Stimulated activated CD4-positive, alpha-beta T cell treated with anti-CD3 and anti-CD28 coated beads, Interleukin-12 subunit alpha, Interleukin-12 subunit beta, amount 100 ng/mL, for 48 hours (primary cell): ENCODE data around the gene IRF8.
A peak's percentile ranks its signal among the peaks of the same experiment; 100 is the strongest.
"Not testable (repeated sequence)": the region's sequence is repeated elsewhere in the genome, so short reads cannot be mapped to it uniquely, and the experiment has no call there.

Source experiments
- DNase-seq, 3 donors: peaks; one replicate each; pipeline ENCODE4 v3.0.0-alpha.2; 2020; ENCODE audit warnings: low read depth in 2 of 3, low spot score in 1 of 3

IRF8 gene

GRCh38 chr16:85891776-85892166, 7.2 kb upstream of the IRF8 start:
- DNase-seq: no peak

GRCh38 chr16:85892760-85893159, 6.2 kb upstream of the IRF8 start:
- DNase-seq: no peak

DNA sequence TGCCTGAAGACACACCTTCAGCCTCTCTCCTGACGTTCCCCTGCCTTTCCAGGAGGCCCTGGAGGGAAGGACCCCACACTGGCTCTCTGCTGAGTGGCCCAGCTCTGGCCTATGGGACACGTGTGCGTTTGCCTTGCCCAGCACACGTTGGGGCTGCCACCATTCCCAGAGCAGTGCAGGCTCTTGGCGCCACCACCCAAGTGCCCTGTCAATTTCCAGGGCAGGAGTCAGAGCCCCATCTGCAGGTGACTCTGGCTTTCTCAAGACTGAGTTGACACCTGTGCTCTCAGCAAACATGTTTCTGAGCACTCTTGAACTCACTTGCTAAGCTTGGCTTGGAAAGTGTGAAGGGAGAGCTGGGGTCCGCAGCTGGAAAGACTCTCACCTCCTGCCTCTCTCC, 4.7 kb upstream of the IRF8 start:
- no peak for DNase-seq

DNA sequence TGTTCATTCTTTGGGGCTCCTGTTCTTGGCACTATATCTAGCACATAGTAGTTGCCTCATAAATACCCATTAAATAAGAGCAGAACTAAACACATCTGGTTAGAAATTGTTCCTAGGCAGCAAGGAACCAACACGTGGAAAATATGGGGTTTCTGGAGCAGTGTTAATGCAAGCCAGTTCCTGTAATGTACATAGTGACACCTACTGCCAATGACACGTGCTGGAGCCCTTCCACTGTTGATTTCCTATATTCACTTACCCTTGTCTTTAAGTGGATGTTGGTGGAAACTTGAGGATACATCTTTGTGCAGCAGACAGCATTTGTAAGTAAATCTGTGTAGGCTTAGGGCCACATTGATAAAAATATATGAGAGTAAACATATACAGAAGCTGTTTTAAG, 1.6 kb upstream of the IRF8 start:
- DNase-seq: no peak

DNA sequence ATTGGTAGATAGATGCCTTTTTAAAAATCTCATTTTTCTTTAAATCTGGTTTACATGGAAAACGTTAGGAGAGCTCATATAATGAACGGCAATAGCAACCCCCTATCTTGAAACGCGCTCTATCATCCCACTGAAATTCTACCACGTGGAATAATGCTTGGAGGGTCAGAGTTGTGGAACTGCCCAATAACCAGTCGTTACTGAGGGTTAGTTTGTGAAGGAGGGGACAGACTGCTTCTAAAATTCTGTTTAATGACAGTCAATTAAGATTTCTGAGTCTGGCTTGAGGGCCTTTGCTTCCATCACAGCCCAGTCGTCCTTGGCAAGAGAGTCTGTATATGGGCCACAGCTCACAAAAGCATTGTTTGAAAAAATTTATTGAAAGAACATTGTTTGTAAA, 482 bp downstream of the IRF8 start:
- DNase-seq: no peak

DNA sequence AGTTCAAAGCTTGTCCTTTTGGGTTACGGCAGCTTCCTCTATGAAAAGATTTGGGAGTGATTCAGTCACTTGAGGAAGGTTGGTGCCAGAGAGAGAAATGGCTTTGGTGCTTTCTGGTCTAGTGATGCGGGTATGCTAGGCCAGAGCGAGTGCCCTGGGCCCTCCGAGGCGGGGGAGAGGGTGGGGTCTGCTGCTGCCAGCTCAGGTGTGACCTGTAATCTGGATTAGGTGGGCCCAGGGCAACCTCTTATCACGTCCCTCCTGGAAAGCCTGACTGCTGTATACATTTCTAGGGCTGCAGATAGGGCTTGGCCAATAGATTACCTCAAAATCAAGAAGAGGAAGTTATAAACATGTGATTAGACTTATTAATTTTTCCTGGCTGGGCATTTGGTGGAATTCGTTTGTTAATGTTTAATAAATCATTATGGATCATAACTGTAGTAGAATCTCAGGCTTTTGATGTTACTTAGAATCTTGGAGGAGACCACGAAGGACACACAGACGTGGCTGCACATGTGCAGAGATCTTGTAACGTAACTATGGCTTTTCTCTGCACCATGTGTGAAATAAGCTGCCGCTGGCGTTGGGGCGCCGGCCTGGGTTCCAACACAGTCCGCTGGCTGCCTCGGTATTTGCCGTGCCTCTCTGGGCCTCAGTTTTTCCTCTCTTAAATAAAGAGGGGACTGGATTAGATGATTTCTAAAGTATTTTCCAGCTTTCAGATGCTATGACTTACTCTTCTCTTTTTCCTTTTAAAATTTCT, 1.2 kb downstream of the IRF8 start:
- DNase-seq: no peak

DNA sequence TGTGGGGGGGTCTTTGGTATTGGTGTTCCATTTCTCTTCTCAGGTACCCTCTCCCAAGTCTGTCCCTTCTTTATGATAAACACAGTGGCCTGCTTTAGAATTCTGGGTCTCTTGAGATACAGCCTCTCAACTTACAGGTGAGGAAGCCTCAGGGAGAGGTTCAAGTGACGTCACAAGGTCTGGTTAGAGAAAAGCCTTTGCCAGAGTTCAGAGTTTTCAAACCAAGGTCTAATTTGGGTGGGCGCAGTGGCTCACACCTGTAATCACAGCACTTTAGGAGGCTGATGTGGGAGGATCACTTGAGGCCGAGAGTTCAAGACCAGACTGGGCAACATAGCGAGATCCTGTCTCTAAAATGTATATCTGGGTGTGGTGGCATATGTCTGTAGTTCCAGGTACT, 2.1 kb downstream of the IRF8 start:
- DNase-seq: no peak

DNA sequence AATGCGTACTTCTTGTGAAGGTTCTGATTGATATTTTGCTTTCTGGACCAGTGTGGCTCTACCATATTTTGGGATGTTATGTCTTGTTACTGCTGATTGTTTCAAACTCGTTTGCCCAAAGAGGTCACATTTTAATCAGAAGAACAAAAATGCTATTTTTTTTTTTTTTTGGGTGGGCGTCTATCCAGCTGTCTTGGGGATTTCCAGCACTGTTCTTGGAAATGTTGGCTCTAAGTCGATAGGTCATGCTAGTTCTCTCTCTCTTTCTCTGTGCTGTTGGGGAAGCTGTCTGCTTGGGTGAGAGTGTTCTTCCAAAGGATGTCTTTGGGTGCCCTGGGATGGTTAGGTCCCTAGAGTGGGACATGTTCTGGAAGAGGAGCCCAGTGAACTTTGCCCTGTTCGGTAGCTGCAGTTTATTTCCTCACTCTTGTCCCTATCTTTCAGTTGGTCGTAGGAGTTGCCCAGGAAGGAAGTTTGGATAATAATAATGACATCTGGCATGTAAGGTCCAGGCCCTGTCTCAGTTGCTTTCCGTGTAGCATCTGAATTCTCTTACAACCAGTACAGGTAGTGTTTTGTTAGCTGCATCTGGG, 2.9 kb downstream of the IRF8 start:
- DNase-seq: no peak

DNA sequence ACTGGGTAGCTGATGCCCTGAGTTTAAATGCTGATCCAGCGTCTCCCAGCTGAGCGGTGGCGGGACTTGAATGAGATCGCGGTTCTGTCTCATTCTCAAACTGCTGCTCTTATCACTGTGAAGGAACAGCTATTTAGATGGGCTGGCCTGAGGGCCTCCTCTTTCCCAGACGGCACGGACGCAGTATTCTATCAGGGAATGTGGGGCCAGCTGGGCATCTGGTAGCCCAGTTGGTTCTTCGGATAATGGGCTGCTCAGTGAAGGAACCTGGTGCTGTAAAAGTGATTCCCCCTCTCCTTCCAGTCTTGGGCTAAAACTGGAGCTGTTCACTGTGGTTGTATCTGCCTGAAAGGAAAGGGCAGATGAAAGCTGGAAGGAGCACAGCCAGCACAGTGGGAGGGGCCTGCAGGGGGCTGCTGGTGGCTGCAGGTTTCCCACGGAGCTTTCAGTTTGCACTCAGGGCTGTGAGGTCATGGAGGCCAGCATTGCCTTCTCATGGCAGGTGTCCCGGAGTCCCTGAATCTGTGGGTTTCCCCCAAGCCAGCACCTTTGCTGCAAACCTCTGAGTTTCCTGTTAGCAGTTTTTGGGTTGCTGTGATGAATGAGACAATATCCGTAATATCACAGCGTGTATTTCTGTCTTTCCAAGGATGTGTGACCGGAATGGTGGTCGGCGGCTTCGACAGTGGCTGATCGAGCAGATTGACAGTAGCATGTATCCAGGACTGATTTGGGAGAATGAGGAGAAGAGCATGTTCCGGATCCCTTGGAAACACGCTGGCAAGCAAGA, 3.6 kb downstream of the IRF8 start:
- DNase-seq: peak; percentile 29 to 44 (median 38)

DNA sequence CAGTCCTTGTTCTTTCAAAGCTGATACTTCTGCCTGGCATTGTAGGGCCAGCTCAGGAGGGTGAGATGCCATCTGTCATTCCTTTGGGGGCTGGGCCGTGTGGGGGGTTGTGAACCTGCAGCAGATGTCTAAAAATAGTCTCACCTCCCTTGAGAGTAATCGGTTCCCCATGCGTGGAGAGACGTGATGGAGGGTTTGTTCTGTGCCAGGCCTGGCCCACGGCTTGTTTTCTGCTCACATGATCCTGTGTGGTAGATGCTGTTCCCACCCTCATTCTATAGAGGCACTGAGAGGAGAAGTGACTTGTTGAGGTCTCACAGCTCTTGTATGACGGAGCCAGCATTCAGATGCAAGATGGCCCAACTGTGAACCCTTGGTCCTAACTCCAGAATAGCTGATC, 4.6 kb downstream of the IRF8 start:
- DNase-seq: no peak

- no peak for DNase-seq
These were observed 6.4 kb downstream of the IRF8 start for GRCh38 chr16:85905110-85906095.

DNA sequence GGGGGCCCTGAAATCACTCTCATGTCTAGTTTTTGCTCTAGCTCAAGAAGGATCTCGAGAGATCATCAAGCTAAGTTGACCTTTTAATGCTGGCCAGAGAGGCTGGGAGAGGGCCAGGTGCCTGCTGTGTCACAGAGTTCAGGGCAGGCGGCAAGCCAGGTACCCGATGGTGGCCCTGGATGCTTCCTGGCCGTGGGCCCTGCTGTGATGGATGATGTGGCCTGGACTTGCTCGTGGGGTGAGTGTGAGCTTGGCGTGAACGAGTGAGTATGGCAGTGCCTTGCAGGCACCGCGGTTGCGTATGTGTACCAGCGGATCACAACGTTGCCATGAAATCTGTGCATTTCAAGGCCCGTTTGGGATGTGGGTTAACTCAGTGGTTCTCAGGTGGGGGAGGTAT, 7.4 kb downstream of the IRF8 start:
- no peak for DNase-seq

DNA sequence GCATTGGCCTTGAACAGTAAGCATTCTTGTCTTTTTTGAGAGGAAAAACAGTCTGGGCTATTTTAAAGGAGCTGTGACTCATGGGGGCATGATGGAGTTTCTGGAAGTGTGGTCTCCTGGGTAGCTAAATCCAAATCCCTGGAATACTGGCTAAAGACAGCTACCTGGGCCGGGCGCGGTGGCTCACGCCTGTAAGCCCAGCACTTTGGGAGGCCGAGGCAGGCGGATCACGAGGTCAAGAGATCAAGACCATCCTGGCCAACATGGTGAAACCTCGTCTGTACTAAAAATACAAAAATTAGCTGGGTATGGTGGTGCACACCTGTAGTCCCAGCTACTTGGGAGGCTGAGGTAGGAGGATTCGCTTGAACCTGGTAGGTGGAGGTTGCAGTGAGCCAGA, 8.3 kb downstream of the IRF8 start:
- DNase-seq: not testable (repeated sequence)

DNA sequence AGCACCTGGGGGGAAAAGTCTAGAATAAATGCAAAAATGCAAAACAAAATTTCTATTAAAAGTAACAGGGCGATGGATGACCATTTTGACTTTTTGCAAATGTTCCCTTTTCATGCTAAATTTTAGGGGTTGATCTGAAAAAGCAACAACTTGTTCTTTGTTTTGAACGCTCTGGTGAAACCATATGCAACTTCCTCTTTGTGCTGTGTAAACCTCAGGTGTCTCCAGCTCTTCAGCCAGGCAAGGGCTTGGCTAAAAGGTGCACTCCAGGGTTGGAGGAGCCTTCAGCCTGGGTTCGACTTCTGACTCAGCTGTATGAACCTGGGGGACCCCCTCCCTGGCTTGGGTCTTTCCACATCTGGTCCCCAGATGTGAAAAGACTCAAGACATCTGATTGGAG, 9.5 kb downstream of the IRF8 start:
- DNase-seq: no peak

- DNase-seq: no peak
These were observed 10.1 kb downstream of the IRF8 start for GRCh38 chr16:85908889-85909589.

- no peak for DNase-seq
These were observed 11.2 kb downstream of the IRF8 start for GRCh38 chr16:85909932-85910853.

DNA sequence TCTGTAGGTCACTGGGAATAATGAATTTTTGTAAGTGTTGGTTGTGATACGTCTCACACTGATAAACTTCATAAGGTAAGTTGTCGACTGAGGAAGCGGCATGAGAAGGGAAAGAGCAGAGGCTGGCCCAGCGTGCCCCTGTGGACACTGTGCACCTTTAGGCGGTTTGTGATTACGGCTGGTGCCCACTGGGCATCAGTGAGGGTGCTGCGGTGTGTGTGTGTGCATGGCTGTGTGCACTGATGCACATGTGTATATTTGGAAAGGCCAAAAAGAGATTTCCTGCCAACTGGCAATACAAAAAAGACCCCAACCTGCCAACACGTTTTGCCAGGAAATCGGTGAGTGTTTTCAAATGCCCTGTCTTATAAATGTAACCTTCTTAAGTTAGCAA, 11.9 kb downstream of the IRF8 start:
- no peak for DNase-seq

- DNase-seq: no peak
These were observed 12.4 kb downstream of the IRF8 start for GRCh38 chr16:85911251-85911930.
